Measurements from ENCODE around the gene BCS1L. TPM values are rescaled to one million over a fixed set of nuclear protein-coding genes. Genes with fewer than 3 reads are reported as not detected.

BCS1L gene
- total RNA-seq, 2 experiments from 2014 or later = 69.6 to 76.3 TPM

GRCh38 chr2:218658671-218659257, 719 bp upstream of the BCS1L start:
- peaks cover 50% of the 10 kb centered on the region for H3K36me3 Mint-ChIP-seq (ENCODE audit: low read depth)
- POLR2A ChIA-PET = interaction anchor here (0.8 to 5.3 kb wide), 16 partner anchors 9 to 571 kb away, joined by 3 to 61 read pairs (median 4); partner anchors contain the start of genes ANKZF1, ATG9A, RNF25 and STK36
- H3K4me3 Mint-ChIP-seq = peak overlapping the region; percentile 92
- H3K27me3 Mint-ChIP-seq = no peaks in the 10 kb centered on the region
- intact Hi-C loops (cut with micrococcal nuclease) = loop anchor here (1.0 kb wide), 1 partner anchor 189 kb away; no protein-coding TSS in a partner anchor
- H3K27ac Mint-ChIP-seq = peak overlapping the region; percentile 92
- H3K9me3 Mint-ChIP-seq = no peaks in the 10 kb centered on the region
- CTCF ChIA-PET = interaction anchor here (0.8 to 5.7 kb wide), 18 partner anchors 11 to 239 kb away, joined by 3 to 57 read pairs (median 4); partner anchors contain the start of genes RNF25, STK36 and TTLL4
- peak; percentile 59 for TF ChIP-seq CTCF (IDR thresholded peaks at IDR 0.05)
- ATAC-seq = peak; percentile 38
- peaks cover 29% of the 10 kb centered on the region for H3K4me1 Mint-ChIP-seq (ENCODE audit: low read depth)
- DNase-seq = peak; percentile 67

- TF ChIP-seq CTCF (IDR thresholded peaks at IDR 0.05) = no peak
- intact Hi-C loops (cut with micrococcal nuclease) = no loop called here
- ATAC-seq (no peak), DNase-seq (no peak)
- ChIA-PET CTCF (interaction anchor here (0.8 to 5.7 kb wide), 14 partner anchors 10 to 237 kb away, joined by 3 to 57 read pairs (median 4); partner anchors contain the start of genes RNF25, STK36 and TTLL4), POLR2A (interaction anchor here (0.6 to 5.3 kb wide), 14 partner anchors 9 to 570 kb away, joined by 3 to 61 read pairs (median 5); partner anchors contain the start of genes ANKZF1, ATG9A, CTDSP1 and RNF25)
- H3K27me3 Mint-ChIP-seq = no peaks in the 10 kb centered on the region
- peaks cover 59% of the 10 kb centered on the region for H3K36me3 Mint-ChIP-seq (ENCODE audit: low read depth)
- peaks cover 29% of the 10 kb centered on the region for H3K4me1 Mint-ChIP-seq (ENCODE audit: low read depth)
- no peaks in the 10 kb centered on the region for H3K9me3 Mint-ChIP-seq
- peak overlapping the region; percentile 92 for H3K27ac Mint-ChIP-seq
- H3K4me3 Mint-ChIP-seq = peak overlapping the region; percentile 92
These were observed 490 bp downstream of the BCS1L start for GRCh38 chr2:218659988-218660358.

GRCh38 chr2:218662377-218662776, 2.9 kb downstream of the BCS1L start:
- DNase-seq = no peak
- intact Hi-C loops (cut with micrococcal nuclease) = no loop called here
- Mint-ChIP-seq H3K4me1 (ENCODE audit: low read depth) (peaks cover 22% of the 10 kb centered on the region), H3K9me3 (no peaks in the 10 kb centered on the region), H3K27ac (peak overlapping the region; percentile 17), H3K4me3 (no peak overlapping the region), H3K36me3 (ENCODE audit: low read depth) (peaks cover 59% of the 10 kb centered on the region), H3K27me3 (no peaks in the 10 kb centered on the region)
- no peak for ATAC-seq
- TF ChIP-seq CTCF (IDR thresholded peaks at IDR 0.05) = no peak
- ChIA-PET POLR2A (interaction anchor here (1.1 to 5.3 kb wide), 2 partner anchors 10 to 14 kb away, joined by 3 to 61 read pairs; partner anchors contain the start of genes RNF25 and STK36), CTCF (interaction anchor here (1.5 to 5.7 kb wide), 3 partner anchors 9 to 236 kb away, joined by 5 to 57 read pairs (median 6); partner anchors contain the start of genes RNF25 and STK36)

GRCh38 chr2:218662827-218663226, 3.3 kb downstream of the BCS1L start:
- TF ChIP-seq CTCF (IDR thresholded peaks at IDR 0.05) = no peak
- no peaks in the 10 kb centered on the region for H3K9me3 Mint-ChIP-seq
- ChIA-PET CTCF (interaction anchor here (0.9 kb wide), 1 partner anchor 8 kb away, joined by 3 read pairs; the partner anchor contains the start of gene RNF25), POLR2A (no interaction called here)
- peak overlapping the region; percentile 17 for H3K27ac Mint-ChIP-seq
- intact Hi-C loops (cut with micrococcal nuclease) = no loop called here
- peaks cover 19% of the 10 kb centered on the region for H3K4me1 Mint-ChIP-seq (ENCODE audit: low read depth)
- DNase-seq = no peak
- peaks cover 58% of the 10 kb centered on the region for H3K36me3 Mint-ChIP-seq (ENCODE audit: low read depth)
- H3K27me3 Mint-ChIP-seq = no peaks in the 10 kb centered on the region
- H3K4me3 Mint-ChIP-seq = no peak overlapping the region
- ATAC-seq = no peak

- Mint-ChIP-seq H3K27me3 (no peaks in the 10 kb centered on the region), H3K27ac (no peak overlapping the region), H3K36me3 (ENCODE audit: low read depth) (peaks cover 54% of the 10 kb centered on the region), H3K4me1 (ENCODE audit: low read depth) (peaks cover 14% of the 10 kb centered on the region), H3K4me3 (no peak overlapping the region), H3K9me3 (no peaks in the 10 kb centered on the region)
- intact Hi-C loops (cut with micrococcal nuclease) = no loop called here
- no peak for TF ChIP-seq CTCF (IDR thresholded peaks at IDR 0.05)
- DNase-seq = no peak
- ATAC-seq = no peak
- CTCF ChIA-PET = interaction anchor here (0.6 to 1.1 kb wide), 3 partner anchors 7 to 234 kb away, joined by 3 read pairs; partner anchors contain the start of gene RNF25
- POLR2A ChIA-PET = no interaction called here
These were observed 4.4 kb downstream of the BCS1L start for GRCh38 chr2:218663901-218664300.
